ENCODE data around the gene LRRC8C. TPM values are rescaled to one million over a fixed set of nuclear protein-coding genes. Genes with fewer than 3 reads are reported as not detected.

Gene LRRC8C
- total and polyA plus RNA-seq, 2 of the 8 experiments (the other 6 are each of a cell fraction or from before 2014, with no cell fraction given): 1.1 to 2.1 TPM

GRCh38 chr1:89701746-89702241 lies 68.9 kb downstream of the LRRC8C start:
- Histone ChIP-seq H3K79me1 (ENCODE audit: low read depth, low read length) (no peaks in the 10 kb centered on the region), H2BK5ac (ENCODE audit: low read depth, low read length) (no peak overlapping the region), H3K23ac (ENCODE audit: insufficient read length) (no peak overlapping the region), H3K27me3 (replicated peaks in 1 of 4; ENCODE audit: control insufficient read depth in 3 of 4, extremely low read depth in 1 of 4, insufficient read depth in 3 of 4, low read length in 3 of 4) (no peaks in the 10 kb centered on the region), H4K20me1 (replicated peaks in 1 of 2; ENCODE audit: control insufficient read depth in 1 of 2, insufficient read depth in 2 of 2, low read length in 2 of 2) (no peaks in the 10 kb centered on the region), H2BK120ac (replicated peaks; ENCODE audit: low read depth, low read length) (no peak overlapping the region), H3K27ac (ENCODE audit: low read depth, low read length) (no peak overlapping the region), H3K4ac (replicated peaks; ENCODE audit: insufficient read length, low read depth, low read length) (no peak overlapping the region), H3K56ac (replicated peaks; ENCODE audit: insufficient read length, low read depth, low read length) (no peak overlapping the region), H3K79me2 (ENCODE audit: control insufficient read depth in 1 of 2, insufficient read depth in 2 of 2, low read length in 2 of 2) (no peaks in the 10 kb centered on the region), H2BK15ac (ENCODE audit: low read length) (no peak overlapping the region), H3K9ac (replicated peaks in 1 of 4; ENCODE audit: extremely low read depth in 1 of 4, low read depth in 3 of 4, low read length in 3 of 4) (no peak overlapping the region), H3K23me2 (ENCODE audit: low read depth, low read length) (no peaks in the 10 kb centered on the region), H3K18ac (ENCODE audit: extremely low read depth, low read length) (no peak overlapping the region), H3K14ac (ENCODE audit: insufficient read length) (no peak overlapping the region), H4K91ac (replicated peaks; ENCODE audit: insufficient read length, low read length) (no peak overlapping the region), H4K5ac (ENCODE audit: insufficient read length, low read depth, low read length) (no peak overlapping the region), H3K36me3 (ENCODE audit: control insufficient read depth in 2 of 4, insufficient read depth in 4 of 4, low read length in 3 of 4) (no peaks in the 10 kb centered on the region), H2BK12ac (ENCODE audit: low read depth, low read length) (no peak overlapping the region), H4K8ac (ENCODE audit: extremely low read depth, insufficient read depth, low read length) (no peak overlapping the region), H2AFZ (ENCODE audit: low read length) (no peak overlapping the region), H3K4me3 (ENCODE audit: extremely low read depth in 1 of 4, insufficient read depth in 2 of 4, low read depth in 3 of 4, low read length in 4 of 4) (no peak overlapping the region), H2BK20ac (ENCODE audit: low read length) (no peak overlapping the region), H3K4me2 (ENCODE audit: insufficient read depth in 1 of 2, low read depth in 2 of 2, low read length in 2 of 2) (no peak overlapping the region), H2AK5ac (ENCODE audit: low read depth, low read length) (no peak overlapping the region), H3K4me1 (replicated peaks in 1 of 4; ENCODE audit: control insufficient read depth in 3 of 4, insufficient read depth in 4 of 4, low read length in 3 of 4) (no peaks in the 10 kb centered on the region), H3K9me3 (ENCODE audit: insufficient read depth in 2 of 2, low read depth in 1 of 2, low read length in 1 of 2) (no peaks in the 10 kb centered on the region)
- ChIA-PET POLR2A (ENCODE audit: partially characterized antibody) (no interaction called here), CTCF (ENCODE audit: partially characterized antibody) (interaction anchor here (0.7 to 1.0 kb wide), 2 partner anchors 12 to 1986 kb away, joined by 3 read pairs; no protein-coding TSS in a partner anchor)
- DNase-seq (ENCODE audit: low read depth in 1 of 2, low spot score in 2 of 2): no peak
- 94% methylated on average over 4 of the region's 4 CpGs; no CpG with 5 or more reads in 1 of the 2 experiments for WGBS, 2 experiments (ENCODE audit: extremely low coverage in 1 of 2, insufficient coverage in 1 of 2, insufficient read length in 1 of 2, insufficient replicate concordance in 2 of 2, low coverage in 1 of 2, low lambda C conversion rate in 2 of 2, missing lambda C conversion rate in 1 of 2)
- no peak for FAIRE-seq
- TF ChIP-seq BACH1 (IDR thresholded peaks at IDR 0.05; ENCODE audit: low read length): no peak
- no peak for TF ChIP-seq CEBPB (IDR thresholded peaks at IDR 0.05; ENCODE audit: low read depth, low read length)
- no peak for TF ChIP-seq SIRT6 (IDR thresholded peaks at IDR 0.05; ENCODE audit: low read length)

Data from H1 (cell line).